GM18909 (cell line): ENCODE results near the gene POLR1B.
A peak's percentile ranks its signal among the peaks of the same experiment; 100 is the strongest.

Experiments
- ATAC-seq: cut with Tn5 transposase; IDR thresholded peaks from one replicate; pipeline ENCODE4 v1.9.1; 2021; ENCODE audit warnings: mild to moderate bottlenecking; ENCODE audit not compliant: unreplicated experiment, poor library complexity

The POLR1B gene

GRCh38 chr2:112541315-112542122, 746 bp upstream of the POLR1B start:
- peak; percentile 59 for ATAC-seq

GRCh38 chr2:112542984-112543661, 858 bp downstream of the POLR1B start:
- ATAC-seq, result no peak

DNA sequence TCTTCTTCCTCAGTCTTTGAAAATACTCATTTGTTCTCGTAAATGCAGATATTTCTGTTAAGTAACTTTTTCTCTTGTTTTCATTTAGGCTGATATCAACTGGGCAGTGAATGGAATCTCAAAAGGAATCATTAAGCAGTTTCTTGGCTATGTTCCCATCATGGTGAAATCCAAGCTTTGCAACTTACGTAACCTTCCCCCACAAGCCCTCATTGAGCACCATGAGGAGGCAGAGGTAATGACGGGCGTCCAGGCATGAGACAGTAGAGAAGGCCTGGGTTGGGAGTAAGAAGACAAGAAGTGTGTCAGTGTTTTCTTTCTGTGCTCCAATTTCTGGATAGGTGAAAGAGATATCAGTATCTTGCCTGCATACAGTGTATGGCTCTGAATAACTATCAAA, 5.1 kb downstream of the POLR1B start:
- ATAC-seq, result no peak

DNA sequence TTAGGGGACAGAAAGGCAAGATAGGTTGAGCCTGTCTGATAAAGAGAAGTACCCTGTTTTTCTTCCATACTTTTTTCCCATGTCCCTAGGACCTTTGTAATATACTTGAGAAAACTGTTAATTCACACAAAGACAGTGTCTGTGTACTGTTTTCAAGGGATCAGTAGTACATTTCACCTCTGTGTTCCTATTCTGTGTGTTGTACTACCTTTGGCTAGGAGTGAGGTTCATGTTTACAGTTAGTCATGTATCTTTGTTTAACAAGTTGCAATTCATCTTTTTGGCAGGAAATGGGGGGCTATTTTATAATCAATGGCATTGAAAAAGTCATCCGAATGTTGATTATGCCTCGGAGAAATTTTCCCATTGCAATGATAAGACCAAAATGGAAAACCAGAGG, 6.7 kb downstream of the POLR1B start:
- ATAC-seq, result no peak

GRCh38 chr2:112566104-112566503, 23.8 kb downstream of the POLR1B start:
- ATAC-seq, result peak; percentile 80

- peak; percentile 30 for ATAC-seq
Observed at GRCh38 chr2:112566508-112566907, 24.2 kb downstream of the POLR1B start.

DNA sequence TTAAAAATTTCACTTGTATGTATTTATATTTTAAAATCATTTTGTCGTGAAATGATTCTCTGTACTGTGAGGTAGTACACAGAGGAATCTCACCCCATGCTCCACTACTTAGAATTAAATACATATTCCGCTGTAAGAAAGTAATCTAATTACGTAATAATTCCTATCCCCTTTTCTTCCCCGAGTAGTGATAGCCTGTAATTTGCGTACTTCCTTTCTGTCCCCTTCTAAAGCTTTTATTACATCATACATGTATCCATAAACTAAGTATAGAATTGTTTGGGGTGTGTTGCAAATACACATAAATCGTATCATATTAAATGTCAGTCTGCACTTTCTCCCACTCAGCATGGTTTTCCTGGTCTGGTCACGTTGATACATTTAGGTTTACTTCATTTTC, 29.7 kb downstream of the POLR1B start:
- ATAC-seq, result no peak

DNA sequence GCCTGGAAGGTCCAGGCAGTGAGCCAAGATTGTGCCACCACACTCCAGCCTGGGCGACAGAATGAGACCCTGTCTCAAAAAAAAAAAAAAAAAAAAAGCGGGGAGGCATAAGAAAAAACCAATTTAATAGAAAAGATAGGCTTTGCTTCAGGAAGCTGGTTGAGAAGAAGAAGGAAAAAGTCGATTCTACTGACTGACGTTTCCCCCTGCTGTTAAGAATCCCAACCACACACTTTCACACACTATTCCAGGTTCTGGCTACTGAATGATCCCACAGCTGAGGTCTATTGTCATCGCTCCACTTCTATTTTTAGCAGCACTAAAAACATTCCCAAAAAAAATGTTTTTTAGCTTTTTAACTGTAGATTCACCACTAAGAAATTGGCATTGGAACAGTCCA, 35.5 kb downstream of the POLR1B start:
- no peak for ATAC-seq

- no peak for ATAC-seq
Observed at GRCh38 chr2:112579241-112579640, 37.0 kb downstream of the POLR1B start.

DNA sequence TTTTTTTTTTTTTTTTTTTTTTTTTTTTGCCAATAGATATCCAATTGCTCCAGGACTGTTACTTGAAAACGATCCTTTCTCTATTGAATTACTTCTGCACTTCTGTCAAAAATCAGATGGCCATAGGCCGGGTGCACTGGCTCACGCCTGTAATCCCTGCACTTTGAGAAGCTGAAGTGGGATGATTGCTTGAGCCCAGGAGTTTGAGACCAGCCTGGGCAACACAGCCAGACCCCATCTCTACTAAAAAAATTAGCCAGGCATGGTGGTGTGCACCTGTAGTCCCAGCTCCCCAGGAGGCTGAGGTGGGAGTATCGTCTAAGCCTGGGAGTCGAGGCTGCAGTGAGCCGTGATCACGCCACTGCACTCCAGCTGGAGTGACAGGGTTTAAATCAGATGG, 37.8 kb downstream of the POLR1B start:
- no peak for ATAC-seq

DNA sequence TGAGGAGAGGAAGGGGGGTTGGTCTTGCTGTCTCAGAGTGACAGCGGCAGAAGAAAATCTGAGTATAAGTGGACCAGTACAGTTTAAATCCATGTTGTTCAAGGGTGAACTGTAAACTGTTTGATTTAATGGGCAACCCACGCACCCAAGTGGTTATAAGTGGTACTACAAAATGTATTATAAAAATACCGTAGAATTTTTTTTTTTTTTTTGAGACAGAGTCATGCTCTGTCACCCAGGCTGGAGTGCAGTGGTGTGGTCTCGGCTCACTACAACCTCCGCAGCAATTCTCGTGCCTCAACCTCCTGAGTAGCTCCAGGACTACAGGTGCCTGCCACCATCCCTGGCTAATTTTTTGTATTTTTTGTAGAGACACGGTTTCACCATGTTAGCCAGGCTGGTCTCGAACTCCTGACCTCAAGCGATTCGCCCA, 40.1 kb downstream of the POLR1B start:
- no peak for ATAC-seq

DNA sequence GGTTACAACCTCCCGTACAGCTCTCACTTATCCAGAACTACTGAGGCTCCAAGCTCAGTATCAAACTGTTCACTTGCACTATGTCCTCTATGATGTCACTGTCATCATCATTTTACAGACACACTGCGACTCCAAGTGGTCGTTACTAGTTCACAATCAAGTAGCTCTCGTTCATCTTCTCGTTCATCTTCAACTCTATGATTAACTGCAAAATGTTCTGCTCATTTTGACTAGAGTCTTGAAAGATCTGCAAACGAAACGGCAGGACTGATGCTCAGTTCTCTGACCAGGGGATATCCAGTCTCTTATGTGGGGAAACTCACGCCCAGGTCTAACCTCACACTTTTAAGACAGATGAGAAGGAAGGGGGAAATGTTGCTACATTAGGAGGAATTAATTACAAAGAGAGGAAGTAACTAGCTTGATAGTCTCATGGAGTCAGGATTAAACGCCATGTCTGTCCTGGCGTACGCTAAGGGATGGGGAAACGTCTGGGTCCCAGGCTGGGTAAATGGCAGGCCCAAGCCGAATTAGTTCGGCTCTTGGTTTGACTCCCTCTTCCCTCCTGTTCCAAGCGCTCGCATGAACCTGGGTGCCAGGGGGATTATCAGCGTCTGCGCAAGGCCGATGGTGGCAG, 41.4 kb downstream of the POLR1B start:
- ATAC-seq, result no peak

GRCh38 chr2:112584134-112584890, 42.0 kb downstream of the POLR1B start, which contains the start of gene CHCHD5:
TSS of gene CHCHD5 (plus strand) at chr2:112584609. CDS start at chr2:112584648, 39 bp downstream.
- ATAC-seq, result peak; percentile 89

GRCh38 chr2:112584891-112585250, 42.6 kb downstream of the POLR1B start:
- ATAC-seq, result no peak

DNA sequence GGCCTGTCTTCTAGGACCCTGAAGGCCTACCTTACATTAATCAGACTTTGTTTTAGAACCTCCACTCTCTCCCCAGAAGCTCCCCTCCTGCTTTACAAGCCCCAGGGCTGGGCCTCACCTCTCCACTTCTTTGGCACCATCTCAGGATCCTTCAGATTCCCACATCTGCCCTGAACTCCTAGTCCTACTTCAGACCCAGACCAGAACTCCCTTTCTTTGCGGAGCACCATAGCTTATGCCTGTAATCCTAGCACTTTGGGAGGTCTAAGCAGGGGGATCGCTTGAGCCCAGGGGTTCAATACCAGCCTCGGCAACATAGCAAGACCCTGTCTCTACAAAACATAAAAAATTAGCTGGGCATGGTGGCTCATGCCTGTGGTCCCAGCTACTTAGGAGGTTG, 43.1 kb downstream of the POLR1B start:
- no peak for ATAC-seq

DNA sequence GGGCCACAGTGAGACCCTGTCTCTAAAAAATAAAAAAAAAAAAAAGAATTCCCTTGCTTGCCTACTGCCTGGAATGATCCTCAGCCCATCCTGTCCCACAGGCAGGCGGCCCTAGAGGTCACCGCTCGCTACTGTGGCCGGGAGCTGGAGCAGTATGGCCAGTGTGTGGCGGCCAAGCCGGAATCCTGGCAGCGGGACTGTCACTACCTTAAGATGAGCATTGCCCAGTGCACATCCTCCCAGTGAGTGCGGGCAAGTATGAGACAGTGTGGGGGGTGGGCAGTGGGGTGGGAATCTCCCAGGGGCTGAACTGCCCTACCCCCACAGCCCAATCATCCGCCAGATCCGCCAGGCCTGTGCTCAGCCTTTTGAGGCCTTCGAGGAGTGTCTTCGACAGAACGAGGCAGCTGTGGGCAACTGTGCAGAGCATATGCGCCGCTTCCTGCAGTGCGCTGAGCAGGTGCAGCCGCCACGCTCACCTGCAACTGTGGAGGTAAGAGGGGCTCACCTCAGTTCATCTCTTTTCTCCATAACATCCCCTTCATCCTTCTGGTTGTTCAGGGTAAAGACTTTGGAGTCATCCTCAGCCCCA, 43.7 kb downstream of the POLR1B start:
- ATAC-seq, result no peak

DNA sequence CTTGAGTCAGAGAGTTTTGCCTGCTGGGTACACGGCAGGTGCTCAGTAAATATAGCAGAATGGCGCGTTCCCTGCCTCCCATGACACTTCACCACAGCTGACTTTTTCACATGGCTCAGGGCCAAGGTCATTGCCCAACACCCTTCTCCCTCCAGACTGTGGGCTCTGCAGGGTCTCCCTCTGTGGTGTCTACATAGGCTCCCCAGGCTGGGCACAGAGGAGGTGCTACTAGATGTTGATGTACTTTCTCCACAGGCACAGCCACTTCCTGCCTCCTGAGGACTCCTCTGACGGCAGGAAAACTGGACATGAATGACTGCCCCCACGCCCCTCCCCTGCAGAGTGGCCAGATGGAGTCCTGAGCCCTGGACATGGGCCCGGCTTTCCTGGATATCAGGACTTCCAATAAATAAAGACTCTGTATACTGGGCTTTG, 46.4 kb downstream of the POLR1B start:
- no peak for ATAC-seq

DNA sequence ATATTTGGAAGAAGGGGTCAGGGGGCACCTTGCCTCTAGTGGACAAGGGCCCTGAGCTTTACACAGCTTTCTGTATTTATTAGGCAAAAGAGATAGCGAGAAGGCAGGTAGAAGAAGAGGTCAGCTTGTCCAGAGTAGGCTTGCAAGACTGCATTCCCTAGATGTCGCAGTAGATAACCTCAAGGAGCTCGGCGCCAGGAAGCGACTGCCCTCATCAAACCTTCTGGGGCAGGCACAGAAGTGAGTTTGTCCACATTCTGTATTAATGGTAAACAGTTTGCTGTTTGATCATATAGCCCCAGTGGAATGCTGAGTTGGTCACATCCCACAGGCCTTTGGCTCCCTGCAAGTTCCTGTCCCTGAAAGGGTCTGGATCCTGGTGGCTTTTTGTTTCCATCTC, 49.1 kb downstream of the POLR1B start:
- ATAC-seq, result no peak

GRCh38 chr2:112593736-112594135, 51.5 kb downstream of the POLR1B start:
- ATAC-seq, result no peak
